RWPE1 (cell line): Measurements from ENCODE around the gene CCDC159.
A peak's percentile ranks its signal among the peaks of the same experiment; 100 is the strongest.

ENCODE experiments used
- CTCF ChIA-PET: fragments of 350-600 bp; sonication (Branson Sonifier 250); formaldehyde crosslinking; extraction: SDS; loops from one replicate; lab custom pipeline; 2021; lab: Yijun Ruan, JAX
- POLR2A ChIA-PET: fragments of 400-600 bp; formaldehyde crosslinking; extraction: SDS; loops from one replicate; lab custom pipeline; 2020; ENCODE audit warnings: antibody characterized with exemption; ENCODE audit not compliant: low non-redundant PET; lab: Yijun Ruan, JAX
- DNase-seq: peaks from one replicate; pipeline ENCODE4 v3.0.0; 2012; ENCODE audit warnings: low spot score
- H3K27ac ChIP-seq: fragments of 450-650 bp; 2 replicates; pipeline ENCODE4 v1.5.1; 2017
- CTCF ChIP-seq: fragments of 450-650 bp; conservative IDR thresholded peaks from 2 replicates; pipeline ENCODE4 v1.5.1; 2017; ENCODE audit warnings: low read depth, mild to moderate bottlenecking

CCDC159 gene

GRCh38 chr19:11356676-11357550 is 10.6 kb downstream of the CCDC159 start:
- peak overlapping the region; percentile 7; the same call in 1 of the 2 replicates for H3K27ac ChIP-seq
- ChIA-PET CTCF (no interaction called here), POLR2A (no interaction called here)
- TF ChIP-seq CTCF: no peak
- no peak for DNase-seq

GRCh38 chr19:11359421-11359820 is 13.1 kb downstream of the CCDC159 start:
- ChIA-PET CTCF (interaction anchor here (0.6 to 0.7 kb wide), 2 partner anchors 22 to 93 kb away, joined by 3 to 4 read pairs; no protein-coding TSS in a partner anchor), POLR2A (no interaction called here)
- H3K27ac ChIP-seq: peak overlapping the region; percentile 41
- peak; percentile 49 for DNase-seq
- TF ChIP-seq CTCF: no peak

GRCh38 chr19:11361037-11361770 is 14.9 kb downstream of the CCDC159 start:
- no peak for TF ChIP-seq CTCF
- ChIA-PET POLR2A (no interaction called here), CTCF (interaction anchor here (0.5 to 1.2 kb wide), 3 partner anchors 17 to 39 kb away, joined by 3 read pairs; no protein-coding TSS in a partner anchor)
- no peak overlapping the region for H3K27ac ChIP-seq
- DNase-seq: no peak

- POLR2A ChIA-PET: no interaction called here
- no peak overlapping the region for H3K27ac ChIP-seq
- no peak for TF ChIP-seq CTCF
- no peak for DNase-seq
- CTCF ChIA-PET: interaction anchor here (0.5 to 1.2 kb wide), 2 partner anchors 16 to 40 kb away, joined by 3 read pairs; no protein-coding TSS in a partner anchor
These were observed 15.7 kb downstream of the CCDC159 start for GRCh38 chr19:11361771-11362731.

GRCh38 chr19:11363881-11364280 is 17.6 kb downstream of the CCDC159 start:
- ChIA-PET POLR2A (no interaction called here), CTCF (no interaction called here)
- no peak for DNase-seq
- no peak for TF ChIP-seq CTCF
- H3K27ac ChIP-seq: no peak overlapping the region
